Activated CD4-positive, alpha-beta T cell treated with anti-CD3 and anti-CD28 coated beads for 1 hour (primary cell): ENCODE data around the gene PDE6G.
A peak's percentile ranks its signal among the peaks of the same experiment; 100 is the strongest.

ENCODE experiments used
- DNase-seq: peaks from one replicate; pipeline ENCODE4 v3.0.0-alpha.2; 2020

The PDE6G gene

DNA sequence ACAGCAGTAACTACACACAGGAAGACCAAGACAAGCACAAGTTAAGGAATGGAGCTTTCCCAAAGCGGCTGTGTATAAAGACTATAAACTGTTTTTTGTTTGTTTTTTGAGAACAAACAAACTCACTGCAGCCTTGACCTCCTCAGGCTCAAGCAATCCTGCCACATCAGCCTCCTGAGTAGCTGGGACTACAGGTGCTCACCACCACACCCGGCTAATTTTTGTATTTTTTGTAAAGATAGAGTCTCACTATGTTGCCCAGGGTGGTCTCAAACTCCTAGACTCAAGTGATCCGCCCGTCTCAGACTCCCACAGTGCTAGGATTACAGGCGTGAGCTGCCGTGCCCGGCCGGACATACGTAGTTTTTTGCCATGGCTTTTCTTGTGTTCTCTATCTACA is 4.1 kb upstream of the PDE6G start:
- DNase-seq: no peak

DNA sequence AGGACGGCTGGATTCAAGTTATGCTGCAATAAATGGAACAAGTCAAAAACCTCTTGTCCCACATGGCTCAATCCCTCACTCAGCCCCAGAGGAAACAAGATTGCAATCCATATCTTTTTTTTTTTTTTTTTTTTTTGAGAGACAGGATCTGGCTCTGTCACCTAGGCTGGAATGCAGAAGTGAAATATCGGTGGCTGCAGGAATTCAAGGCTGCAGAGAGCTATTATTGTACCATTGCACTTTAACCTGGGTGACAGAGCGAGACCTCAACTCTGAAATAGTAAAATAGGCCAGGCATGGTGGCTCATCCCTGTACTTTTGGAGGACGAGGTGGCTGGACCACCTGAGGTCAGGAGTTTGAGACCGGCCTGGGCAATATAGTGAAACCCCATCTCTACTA is 2.7 kb upstream of the PDE6G start:
- no peak for DNase-seq

DNA sequence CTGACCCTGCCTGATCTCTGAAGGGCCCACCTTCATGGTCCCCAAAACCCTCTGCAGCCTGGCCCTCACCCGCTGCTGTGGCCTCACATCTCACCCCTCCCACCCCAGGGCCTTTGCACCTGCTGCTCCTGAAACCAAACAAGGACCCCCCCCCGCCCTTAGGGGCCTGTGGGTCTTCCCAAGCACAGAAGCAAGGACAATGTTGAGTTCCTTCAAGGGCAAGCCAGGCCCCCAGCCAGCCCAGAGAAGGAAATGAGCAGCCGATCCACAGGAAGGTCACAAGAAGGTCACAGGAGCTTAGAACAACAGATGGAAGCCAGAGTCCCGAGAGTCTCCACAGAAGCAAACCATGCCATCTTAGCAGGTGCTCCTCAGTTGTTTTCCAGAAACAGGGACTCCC is 493 bp upstream of the PDE6G start:
- no peak for DNase-seq

GRCh38 chr17:81655378-81656117 is 794 bp downstream of the PDE6G start:
- no peak for DNase-seq

- DNase-seq: no peak
Observed at GRCh38 chr17:81652906-81653771, 3.2 kb downstream of the PDE6G start.

DNA sequence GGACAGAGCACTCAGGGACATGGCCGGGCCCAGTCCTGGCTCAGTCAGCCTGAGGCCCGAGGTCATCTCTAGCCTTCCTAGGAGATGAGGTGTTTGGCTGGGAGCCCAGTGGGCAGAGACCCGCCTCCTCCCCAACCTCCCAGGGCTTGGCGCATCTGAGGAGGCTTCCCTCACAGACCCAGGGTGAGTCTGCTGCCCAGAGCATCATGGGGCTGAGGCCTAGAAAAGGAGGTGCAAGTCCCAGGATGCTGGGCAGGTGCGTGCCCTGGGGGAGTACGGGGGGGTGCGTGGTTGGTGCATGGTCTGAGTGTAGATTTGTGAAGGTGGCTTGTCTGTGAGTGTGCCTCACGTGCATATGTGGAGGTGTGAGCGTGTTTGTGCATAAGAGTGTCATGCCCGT is 4.7 kb downstream of the PDE6G start:
- no peak for DNase-seq

DNA sequence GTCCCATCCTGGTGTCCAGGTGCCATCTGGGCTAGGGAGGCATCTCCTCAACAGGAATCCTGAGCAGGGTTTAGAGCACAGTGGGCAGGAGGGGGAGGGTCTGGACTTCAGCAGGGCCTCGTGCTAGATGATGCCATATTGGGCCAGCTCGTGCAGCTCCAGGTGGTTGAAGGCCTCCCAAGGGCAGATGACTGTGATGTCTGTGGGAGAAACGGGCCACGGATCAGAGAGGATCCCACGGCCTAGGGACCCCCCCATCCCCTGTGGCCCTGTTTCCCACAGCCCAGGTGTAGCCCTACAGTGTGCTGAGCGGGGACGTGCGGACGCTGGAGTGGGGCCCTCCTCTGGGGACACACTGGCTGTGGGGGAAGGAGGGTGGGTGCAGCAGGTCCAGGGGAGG is 5.4 kb downstream of the PDE6G start:
- no peak for DNase-seq

GRCh38 chr17:81648707-81649085 is 7.6 kb downstream of the PDE6G start:
- no peak for DNase-seq

DNA sequence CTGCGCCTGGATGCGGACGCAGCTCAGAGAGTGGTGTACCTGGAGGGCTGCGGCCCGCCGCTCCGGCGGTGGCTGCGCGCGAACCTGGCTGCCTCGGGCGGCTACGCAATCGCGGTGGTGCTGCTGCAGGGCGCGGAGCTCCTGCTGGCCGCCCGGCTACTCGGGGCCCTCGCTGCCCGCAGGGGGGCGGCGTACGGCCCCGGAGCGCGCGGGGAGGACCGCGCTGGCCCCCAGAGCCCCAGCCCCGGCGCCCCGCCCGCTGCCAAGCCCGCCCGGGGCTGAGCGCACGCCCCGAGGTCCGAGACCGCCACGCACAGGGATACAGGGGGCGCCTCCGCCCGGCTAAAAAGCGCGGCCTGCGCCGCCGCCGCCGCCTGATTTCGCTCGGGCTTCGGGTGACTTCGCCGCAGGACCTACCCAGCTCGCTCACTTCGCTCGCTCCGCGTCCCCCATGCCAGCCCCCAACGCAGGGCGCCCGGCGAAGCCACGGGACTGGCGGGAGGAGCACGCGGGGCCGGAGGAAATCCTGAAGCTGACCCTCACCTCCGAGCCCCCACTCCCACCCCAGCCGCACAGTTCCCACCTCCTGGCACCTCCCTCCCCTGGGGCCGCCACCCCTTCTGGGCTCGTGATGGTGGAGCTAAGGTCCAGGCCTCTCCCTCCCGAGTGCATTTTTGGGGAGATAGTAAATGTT is 8.2 kb downstream of the PDE6G start:
- DNase-seq: no peak

DNA sequence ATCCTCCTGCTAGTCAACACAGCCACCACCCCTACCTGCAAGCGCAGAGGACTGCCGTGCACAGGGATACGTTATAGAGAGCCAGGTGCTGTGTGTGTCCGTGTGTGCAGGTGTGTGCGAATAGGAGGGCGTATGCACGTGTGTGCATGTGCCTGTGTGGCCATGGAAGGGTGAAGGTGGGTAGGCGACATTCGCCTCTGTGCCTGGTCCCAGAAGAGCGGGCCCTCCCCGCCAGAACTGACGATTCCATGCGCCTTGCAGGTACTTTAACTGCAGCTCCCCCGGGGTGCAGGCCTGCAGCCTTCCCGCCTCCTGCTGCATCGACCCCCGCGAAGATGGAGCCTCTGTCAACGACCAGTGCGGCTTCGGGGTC is 8.7 kb downstream of the PDE6G start:
- DNase-seq: no peak

- DNase-seq: no peak
Observed at GRCh38 chr17:81646869-81647600, 9.3 kb downstream of the PDE6G start.

DNA sequence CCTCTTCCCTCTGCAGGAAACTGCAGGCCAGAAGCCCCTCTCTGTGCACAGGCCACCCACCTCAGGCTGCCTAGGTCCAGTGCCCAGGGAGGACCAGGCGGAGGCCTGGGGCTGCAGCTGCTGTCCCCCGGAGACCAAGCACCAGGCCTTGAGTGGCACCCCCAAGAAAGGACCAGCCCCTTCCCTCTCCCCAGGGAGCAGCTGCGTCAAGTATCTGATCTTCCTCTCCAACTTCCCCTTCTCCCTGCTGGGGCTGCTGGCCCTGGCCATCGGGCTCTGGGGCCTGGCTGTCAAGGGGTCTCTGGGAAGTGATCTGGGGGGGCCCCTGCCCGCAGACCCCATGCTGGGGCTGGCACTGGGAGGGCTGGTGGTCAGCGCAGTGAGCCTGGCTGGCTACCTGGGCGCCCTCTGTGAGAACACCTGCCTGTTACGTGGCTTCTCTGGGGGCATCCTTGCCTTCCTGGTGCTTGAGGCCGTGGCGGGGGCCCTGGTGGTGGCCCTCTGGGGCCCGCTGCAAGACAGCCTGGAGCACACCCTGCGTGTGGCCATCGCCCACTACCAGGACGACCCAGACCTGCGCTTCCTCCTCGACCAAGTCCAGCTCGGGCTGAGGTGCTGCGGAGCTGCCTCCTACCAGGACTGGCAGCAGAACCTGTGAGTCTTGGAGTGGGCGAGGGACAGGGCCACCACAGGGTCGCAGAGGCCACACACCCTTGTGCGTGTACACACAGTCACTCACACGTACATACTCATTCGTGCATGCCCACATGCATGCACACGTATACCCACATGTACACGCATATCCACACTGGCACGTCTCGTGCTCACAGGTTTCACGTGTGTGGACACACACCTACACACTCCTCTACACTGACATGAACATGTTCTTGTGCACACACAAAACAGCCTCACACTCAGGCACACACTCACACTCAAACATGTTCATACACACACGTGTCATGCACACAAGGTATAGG is 11.1 kb downstream of the PDE6G start:
- no peak for DNase-seq

DNA sequence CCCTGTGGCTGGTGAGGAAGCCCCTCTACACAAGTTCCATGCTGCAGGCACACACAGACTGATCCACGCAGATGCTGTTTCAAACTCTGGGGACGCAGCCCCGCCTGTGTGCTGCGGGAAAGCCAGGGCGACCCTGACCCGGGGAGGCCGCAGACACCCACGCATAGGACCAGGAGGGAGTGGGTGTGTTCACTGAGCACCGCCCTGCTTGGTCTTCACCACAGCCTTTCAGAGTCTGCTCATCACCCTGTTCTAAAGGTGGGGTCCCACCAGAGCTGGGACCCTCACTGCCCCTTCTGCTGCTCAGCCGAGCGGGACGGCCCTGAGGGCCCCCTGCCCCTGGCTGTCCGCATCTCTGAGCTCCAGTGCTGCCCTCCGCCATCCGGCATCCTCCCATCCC is 11.8 kb downstream of the PDE6G start:
- no peak for DNase-seq

DNA sequence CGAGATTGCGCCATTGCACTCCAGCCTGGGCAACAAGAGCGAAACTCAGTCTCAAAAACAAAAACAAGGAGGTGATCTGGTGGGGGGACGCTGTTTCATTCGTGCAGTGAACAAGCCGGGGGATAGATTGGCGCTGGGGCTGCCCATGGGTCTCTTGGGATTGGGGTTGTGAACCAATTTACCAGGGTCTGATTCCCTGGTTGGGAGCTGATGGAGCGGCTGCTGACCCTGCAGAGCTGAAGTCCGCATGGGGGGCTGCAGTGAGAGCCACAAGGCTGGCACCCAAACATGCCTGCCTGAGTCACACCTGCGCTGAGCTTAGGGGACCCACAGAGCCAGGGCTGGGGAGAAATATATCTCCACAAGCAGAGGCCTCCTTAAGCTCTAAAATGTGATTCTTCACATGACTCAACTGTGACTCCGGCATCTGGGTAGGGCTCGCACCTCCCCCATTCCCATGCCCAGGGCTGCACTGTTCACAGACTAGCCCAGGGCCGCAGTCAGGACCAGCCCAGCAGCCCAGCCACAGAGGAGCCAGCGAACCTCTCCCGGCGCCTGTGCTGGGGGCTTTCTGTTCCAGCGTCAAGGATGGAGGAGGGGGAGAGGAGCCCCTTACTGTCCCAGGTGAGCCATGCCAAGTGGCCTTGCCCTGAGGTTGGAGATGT is 14.4 kb downstream of the PDE6G start:
- no peak for DNase-seq

- no peak for DNase-seq
Observed at GRCh38 chr17:81640011-81640410, 16.3 kb downstream of the PDE6G start.

GRCh38 chr17:81638683-81639082 is 17.7 kb downstream of the PDE6G start:
- DNase-seq: no peak

DNA sequence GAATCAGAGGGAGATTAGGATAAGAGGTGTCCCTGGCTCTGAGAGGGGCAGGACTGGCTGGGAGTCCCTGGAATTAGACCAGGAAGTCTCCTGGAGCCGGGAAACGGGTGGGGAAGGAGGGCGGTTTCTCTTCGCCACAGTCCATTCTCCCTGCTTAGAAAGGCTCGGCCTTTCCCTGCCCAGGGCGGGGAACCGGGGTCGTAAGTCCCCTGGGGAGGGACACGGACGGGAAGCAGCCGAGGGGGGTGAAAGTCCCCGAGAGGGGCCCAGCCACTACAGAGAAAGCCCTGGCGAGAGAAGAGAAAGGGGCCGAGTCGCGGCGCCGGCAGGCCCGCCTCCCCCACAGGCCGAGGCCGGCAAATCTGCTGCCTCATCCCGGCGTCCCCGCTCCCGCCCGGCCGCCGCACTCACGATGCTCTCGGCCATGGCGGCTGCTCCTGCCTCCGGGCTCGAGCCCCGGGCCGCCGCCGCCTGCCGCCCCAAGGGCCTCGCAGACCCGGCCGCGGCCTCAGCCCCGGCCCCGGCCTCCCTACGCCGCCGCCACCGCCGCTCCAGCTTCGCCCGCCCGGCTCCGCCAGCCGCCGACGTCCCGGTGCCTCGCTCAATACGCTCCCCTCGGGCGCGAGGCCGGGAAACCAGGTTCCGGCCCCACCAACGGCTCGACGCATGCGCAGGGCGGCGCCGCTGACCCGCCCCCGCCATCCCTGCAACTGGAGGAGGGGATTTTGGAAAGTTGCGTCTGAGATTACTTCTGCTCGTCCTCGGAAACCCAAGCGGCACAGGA is 19.6 kb downstream of the PDE6G start, which contains the start of the genes NPLOC4 and TSPAN10:
TSS of gene NPLOC4 (minus strand) at position 608 of the 784 bp plus-strand sequence. CDS start at position 426, 182 bp downstream.
TSS of gene TSPAN10 (plus strand) at position 692 of the 784 bp plus-strand sequence. CDS start 5,217 bp downstream, outside the sequence.
- DNase-seq: peak; percentile 81

- no peak for DNase-seq
Observed at GRCh38 chr17:81635973-81636504, 20.3 kb downstream of the PDE6G start.

DNA sequence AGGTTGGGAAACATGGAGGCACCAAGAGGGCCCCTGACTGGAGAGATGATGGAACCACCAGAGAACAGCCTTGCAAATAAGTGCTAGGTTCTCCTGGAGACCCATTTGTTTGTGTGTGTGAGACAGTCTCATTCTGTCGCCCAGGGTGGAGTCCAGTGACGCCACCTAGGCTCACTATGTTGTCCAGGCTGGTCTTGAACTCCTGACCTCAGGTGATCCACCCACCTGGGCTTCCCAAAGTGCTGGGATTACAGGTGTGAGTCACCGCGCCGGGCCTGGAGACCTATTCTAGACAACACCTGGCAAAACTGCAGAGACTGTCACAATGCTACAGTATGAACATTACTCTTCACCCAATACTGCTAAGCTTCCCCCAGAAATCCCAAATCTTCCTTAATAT is 20.9 kb downstream of the PDE6G start:
- DNase-seq: no peak

GRCh38 chr17:81631482-81631881 is 24.9 kb downstream of the PDE6G start:
- no peak for DNase-seq
